Fibroblast of lung (primary cell): ENCODE results near the gene SMG6. TPM values are rescaled to one million over a fixed set of nuclear protein-coding genes. Genes with fewer than 3 reads are reported as not detected.

Experiments
- DNase-seq, 2 donors: peaks; one replicate each; pipeline versions ENCODE4 v3.0.0 to v3.0.0-alpha.2; 2010; ENCODE audit warnings: low read depth in 2 of 2
- H2AFZ ChIP-seq: 2 replicates; pipeline ENCODE4 v1.5.1; 2012; ENCODE audit warnings: low read length, control low read depth, inconsistent platforms
- H3K27ac ChIP-seq: 2 replicates; pipeline ENCODE4 v1.5.1; 2011; ENCODE audit warnings: low read length, control low read depth; ENCODE audit not compliant: insufficient read depth
- H3K27me3 ChIP-seq: 2 replicates; pipeline ENCODE4 v1.5.1; 2011; ENCODE audit warnings: mild to moderate bottlenecking, low read length; ENCODE audit not compliant: control insufficient read depth, insufficient read depth
- H3K36me3 ChIP-seq: 2 replicates; pipeline ENCODE4 v1.5.1; 2011; ENCODE audit warnings: low read length; ENCODE audit not compliant: control insufficient read depth, insufficient read depth
- H3K4me1 ChIP-seq: 2 replicates; pipeline ENCODE4 v1.5.1; 2011; ENCODE audit warnings: low read length; ENCODE audit not compliant: control insufficient read depth, insufficient read depth; ENCODE audit errors: extremely low read depth
- H3K4me2 ChIP-seq: 2 replicates; pipeline ENCODE4 v1.5.1; 2011; ENCODE audit warnings: low read length, control low read depth; ENCODE audit not compliant: insufficient read depth; ENCODE audit errors: extremely low read depth
- H3K4me3 ChIP-seq, 4 experiments: fragments of 200-600 bp in 1 of 4; sonication (generic) in 1 of 4; replicated peaks in 1 of 4; 2 replicates each; pipeline ENCODE4 v1.5.1; 2011 to 2016; ENCODE audit warnings: low read length in 4 of 4, low read depth in 3 of 4, mild to moderate bottlenecking in 3 of 4, control low read depth in 2 of 4, inconsistent platforms in 1 of 4, mixed read lengths in 1 of 4; ENCODE audit not compliant: insufficient read depth in 1 of 4; ENCODE audit errors: control extremely low read depth in 1 of 4
- H3K79me2 ChIP-seq: 2 replicates; pipeline ENCODE4 v1.5.1; 2012; ENCODE audit warnings: mild to moderate bottlenecking, low read length, inconsistent platforms; ENCODE audit not compliant: control insufficient read depth, insufficient read depth
- H3K9ac ChIP-seq: 2 replicates; pipeline ENCODE4 v1.5.1; 2011; ENCODE audit warnings: mild to moderate bottlenecking, low read length, control low read depth; ENCODE audit not compliant: insufficient read depth
- H3K9me3 ChIP-seq: 2 replicates; pipeline ENCODE4 v1.5.1; 2012; ENCODE audit warnings: low read depth, low read length; ENCODE audit not compliant: control insufficient read depth, insufficient read depth
- H4K20me1 ChIP-seq: 2 replicates; pipeline ENCODE4 v1.5.1; 2011; ENCODE audit warnings: low read length; ENCODE audit not compliant: control insufficient read depth, insufficient read depth; ENCODE audit errors: extremely low read depth
- EZH2 ChIP-seq: IDR thresholded peaks from 2 replicates; pipeline ENCODE4 v1.5.1; 2012; ENCODE audit warnings: low read length, control low read depth, mild to moderate bottlenecking; ENCODE audit errors: missing control alignments
- polyA plus RNA-seq, 2 donors: library from polyadenylated mRNA; depleted of rRNA in 1 of 2; stranded (reverse) in 1 of 2; unstranded in 1 of 2; fragments of >200 nt; gene quantifications; 2 replicates each; pipeline ENCODE4 v1.2.1, GENCODE V29; 2011 to 2012; ENCODE audit warnings: missing spikeins in 1 of 2
- total RNA-seq: library from RNA; depleted of rRNA; stranded (reverse); fragments of >200 nt; gene quantifications from 2 replicates; pipeline ENCODE4 v1.2.1, GENCODE V29; 2014
- TF ChIP-seq, protein P1 (sequence below), 2 donors: IDR thresholded peaks in 1 of 2; conservative IDR thresholded peaks in 1 of 2; 1 replicate in 1 of 2; 2 replicates in 1 of 2; pipeline ENCODE4 v1.5.1; 2011 to 2012; ENCODE audit warnings: low read length in 2 of 2, control low read depth in 1 of 2, inconsistent platforms in 1 of 2, low read depth in 1 of 2, mild to moderate bottlenecking in 1 of 2

The SMG6 gene
- total and polyA plus RNA-seq, 2 donors (not counting 1 experiment from before 2014, with no cell fraction given) = 14.7 to 29.9 TPM

DNA sequence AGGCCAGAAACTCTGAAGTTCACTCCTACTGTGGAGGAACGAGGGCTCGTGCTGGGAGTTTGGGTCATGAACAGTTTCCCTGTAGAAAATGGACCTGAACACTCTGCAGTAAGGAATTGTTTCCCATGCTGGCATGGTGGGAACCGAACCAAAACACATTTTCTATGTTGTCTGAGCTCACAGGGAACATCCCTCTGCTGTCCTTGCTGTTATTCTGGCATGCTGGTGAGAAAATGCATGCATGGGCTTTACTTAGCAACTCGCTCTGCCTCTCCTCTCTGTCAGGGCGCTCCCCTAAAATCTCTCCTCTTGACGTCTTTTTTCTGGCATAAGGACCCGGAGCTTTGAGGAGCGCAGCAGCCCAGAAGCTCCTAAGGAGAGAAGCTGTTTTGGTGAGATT, 283.9 kb downstream of the SMG6 start:
- no peaks in the 10 kb centered on the region for H4K20me1 ChIP-seq
- H3K79me2 ChIP-seq = no peaks in the 10 kb centered on the region
- no peaks in the 10 kb centered on the region for H3K9me3 ChIP-seq
- H3K27ac ChIP-seq = no peak overlapping the region
- H3K4me1 ChIP-seq = no peaks in the 10 kb centered on the region
- H2AFZ ChIP-seq = no peak overlapping the region
- no peak for DNase-seq
- H3K9ac ChIP-seq = no peak overlapping the region
- no peak overlapping the region for H3K4me3 ChIP-seq
- H3K27me3 ChIP-seq = peaks cover 43% of the 10 kb centered on the region
- TF ChIP-seq, protein P1, sequence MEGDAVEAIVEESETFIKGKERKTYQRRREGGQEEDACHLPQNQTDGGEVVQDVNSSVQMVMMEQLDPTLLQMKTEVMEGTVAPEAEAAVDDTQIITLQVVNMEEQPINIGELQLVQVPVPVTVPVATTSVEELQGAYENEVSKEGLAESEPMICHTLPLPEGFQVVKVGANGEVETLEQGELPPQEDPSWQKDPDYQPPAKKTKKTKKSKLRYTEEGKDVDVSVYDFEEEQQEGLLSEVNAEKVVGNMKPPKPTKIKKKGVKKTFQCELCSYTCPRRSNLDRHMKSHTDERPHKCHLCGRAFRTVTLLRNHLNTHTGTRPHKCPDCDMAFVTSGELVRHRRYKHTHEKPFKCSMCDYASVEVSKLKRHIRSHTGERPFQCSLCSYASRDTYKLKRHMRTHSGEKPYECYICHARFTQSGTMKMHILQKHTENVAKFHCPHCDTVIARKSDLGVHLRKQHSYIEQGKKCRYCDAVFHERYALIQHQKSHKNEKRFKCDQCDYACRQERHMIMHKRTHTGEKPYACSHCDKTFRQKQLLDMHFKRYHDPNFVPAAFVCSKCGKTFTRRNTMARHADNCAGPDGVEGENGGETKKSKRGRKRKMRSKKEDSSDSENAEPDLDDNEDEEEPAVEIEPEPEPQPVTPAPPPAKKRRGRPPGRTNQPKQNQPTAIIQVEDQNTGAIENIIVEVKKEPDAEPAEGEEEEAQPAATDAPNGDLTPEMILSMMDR (conservative IDR thresholded peaks at IDR 0.05 in 1 of 2, IDR thresholded peaks at IDR 0.05 in 1 of 2; ENCODE audit: low read depth in 1 of 2, low read length in 2 of 2) = no peak
- no peak for TF ChIP-seq EZH2
- H3K36me3 ChIP-seq = no peaks in the 10 kb centered on the region
- no peak overlapping the region for H3K4me2 ChIP-seq

DNA sequence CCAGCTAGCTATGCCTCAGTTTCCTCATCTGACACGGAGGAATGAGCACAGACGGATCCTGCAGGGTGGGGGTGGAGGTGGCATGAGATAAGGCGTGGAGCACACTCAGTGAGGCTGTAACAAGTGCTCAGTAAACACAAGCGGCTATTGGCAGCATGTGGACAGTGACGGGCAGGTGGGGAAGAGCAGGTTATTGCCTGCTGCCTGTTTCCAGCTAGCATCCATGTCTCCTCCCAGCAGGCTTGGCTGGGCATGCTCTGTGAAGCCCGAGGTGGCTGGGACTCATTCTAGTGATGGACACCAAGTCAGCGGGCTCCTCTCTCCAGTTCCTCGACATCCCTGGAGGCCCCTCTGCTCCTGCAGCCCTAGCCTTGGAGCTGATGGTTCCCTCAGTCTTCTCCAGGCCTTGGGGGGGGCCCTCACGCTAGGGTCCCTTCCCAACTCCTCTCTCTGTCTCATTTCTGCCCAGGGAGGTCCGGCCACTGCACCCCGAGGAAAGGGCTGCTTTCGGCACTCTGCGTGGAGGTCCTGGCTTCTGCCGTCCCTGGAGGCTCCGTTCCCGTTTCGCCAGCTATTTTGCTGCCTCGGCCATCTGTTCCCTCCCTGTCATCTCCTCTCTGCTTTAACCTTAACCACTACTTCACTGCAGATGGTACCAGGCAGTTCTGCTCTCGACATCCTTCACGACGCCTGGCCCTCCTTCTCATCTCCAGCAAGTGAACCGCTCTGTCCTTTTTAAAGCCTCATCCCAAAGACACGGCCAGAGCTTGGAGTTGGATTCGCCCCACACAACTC, 284.7 kb downstream of the SMG6 start:
- Histone ChIP-seq H3K27ac (no peak overlapping the region), H3K36me3 (no peaks in the 10 kb centered on the region), H2AFZ (no peak overlapping the region), H4K20me1 (no peaks in the 10 kb centered on the region), H3K4me3 (no peak overlapping the region), H3K4me1 (no peaks in the 10 kb centered on the region), H3K4me2 (no peak overlapping the region), H3K9me3 (no peaks in the 10 kb centered on the region), H3K9ac (no peak overlapping the region), H3K79me2 (no peaks in the 10 kb centered on the region), H3K27me3 (peaks cover 40% of the 10 kb centered on the region)
- DNase-seq = no peak
- no peak for TF ChIP-seq EZH2
- TF ChIP-seq, protein P1 (conservative IDR thresholded peaks at IDR 0.05 in 1 of 2, IDR thresholded peaks at IDR 0.05 in 1 of 2; ENCODE audit: low read depth in 1 of 2, low read length in 2 of 2) = no peak

DNA sequence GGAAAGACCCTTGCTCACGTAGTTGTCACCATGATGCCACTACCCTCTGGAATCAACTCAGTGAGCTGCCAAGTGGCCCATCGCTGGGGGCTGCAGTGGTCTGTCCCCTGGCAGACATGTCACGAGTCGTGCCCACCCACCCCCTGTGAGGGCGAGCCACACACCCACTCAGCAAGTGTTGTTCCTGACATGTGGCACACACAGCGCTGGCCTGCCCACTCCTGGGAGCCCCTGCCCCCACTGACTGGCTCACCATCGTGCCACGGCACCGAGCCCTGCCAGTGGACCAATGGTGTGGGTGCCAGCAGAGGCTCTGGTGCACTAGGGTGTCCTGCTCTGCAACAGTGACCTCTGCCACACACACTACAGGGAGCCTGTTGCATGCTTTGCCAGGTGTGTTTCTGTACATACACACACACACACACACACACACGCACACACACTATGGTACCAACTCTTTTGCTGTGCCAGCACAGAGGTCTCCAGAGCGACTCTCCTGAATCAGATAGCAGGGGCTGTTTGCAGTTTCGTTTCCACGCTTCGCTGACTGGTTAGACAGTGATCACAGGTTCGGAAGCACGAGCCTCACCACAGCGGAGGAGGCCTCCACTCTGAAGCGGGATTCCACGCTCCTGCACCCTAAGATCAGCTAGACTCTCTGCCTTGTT, 286.2 kb downstream of the SMG6 start:
- Histone ChIP-seq H3K4me2 (no peak overlapping the region), H3K36me3 (no peaks in the 10 kb centered on the region), H4K20me1 (no peaks in the 10 kb centered on the region), H2AFZ (no peak overlapping the region), H3K4me1 (no peaks in the 10 kb centered on the region), H3K9me3 (no peaks in the 10 kb centered on the region), H3K9ac (no peak overlapping the region), H3K4me3 (no peak overlapping the region), H3K27ac (no peak overlapping the region), H3K79me2 (no peaks in the 10 kb centered on the region), H3K27me3 (peaks cover 30% of the 10 kb centered on the region)
- DNase-seq = no peak
- TF ChIP-seq, protein P1 (conservative IDR thresholded peaks at IDR 0.05 in 1 of 2, IDR thresholded peaks at IDR 0.05 in 1 of 2; ENCODE audit: low read depth in 1 of 2, low read length in 2 of 2) = no peak
- no peak for TF ChIP-seq EZH2
